HG03064 (cell line): Measurements from ENCODE around the gene PGLYRP1.

Experiments
- ATAC-seq: cut with Tn5 transposase; IDR thresholded peaks from one replicate; pipeline ENCODE4 v1.9.1; 2021; ENCODE audit warnings: low read depth; ENCODE audit not compliant: unreplicated experiment

Gene PGLYRP1

DNA sequence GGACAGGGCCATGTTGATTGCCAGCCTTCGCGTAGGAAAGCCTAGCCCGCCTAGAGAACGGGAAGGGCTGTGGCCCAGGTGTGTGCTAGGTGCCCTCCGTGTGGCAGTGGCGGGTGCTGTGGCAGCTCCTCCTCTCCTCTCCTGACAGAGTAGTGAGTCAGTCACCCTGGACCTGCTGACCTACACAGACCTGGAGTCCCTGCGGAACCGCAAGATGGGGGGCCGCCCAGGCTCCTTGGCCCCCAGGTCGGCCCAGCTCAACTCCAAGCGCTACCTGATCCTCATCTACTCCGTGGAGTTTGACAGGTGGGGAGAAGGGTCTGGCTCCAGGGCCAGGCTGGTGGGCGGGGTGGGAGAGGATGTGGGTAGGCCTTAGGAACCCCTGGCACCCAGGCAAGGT lies 16.4 kb downstream of the PGLYRP1 start:
- ATAC-seq, result no peak

DNA sequence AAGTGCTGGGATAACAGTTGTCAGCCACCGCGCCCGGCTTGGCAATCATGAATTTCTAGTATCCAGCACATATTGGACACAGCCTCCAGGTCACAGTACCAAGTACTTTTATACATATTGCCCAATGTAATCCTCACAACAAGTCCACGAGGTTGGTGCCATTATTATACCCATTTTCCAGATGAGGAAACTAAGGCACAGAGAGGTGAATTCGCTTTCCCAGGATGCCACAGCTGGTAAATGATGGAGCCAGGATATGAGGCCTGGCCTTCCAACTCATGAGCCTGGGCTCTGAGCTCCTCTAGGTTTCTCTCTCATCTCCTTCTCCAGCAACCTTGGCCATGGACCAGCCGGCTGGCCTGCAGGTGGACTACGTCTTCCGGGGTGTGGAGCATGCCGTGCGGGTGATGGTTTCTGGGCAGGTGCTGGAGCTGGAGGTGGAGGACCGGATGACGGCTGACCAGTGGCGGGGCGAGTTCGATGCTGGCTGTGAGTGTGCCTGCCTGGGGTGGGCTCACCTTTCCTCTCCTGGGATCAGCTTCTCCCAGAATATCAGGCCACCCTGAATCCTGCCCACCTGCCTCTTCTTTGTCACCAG lies 20.1 kb downstream of the PGLYRP1 start:
- ATAC-seq, result no peak

- ATAC-seq, result no peak
Observed at GRCh38 chr19:46000491-46001246, 22.2 kb downstream of the PGLYRP1 start.

DNA sequence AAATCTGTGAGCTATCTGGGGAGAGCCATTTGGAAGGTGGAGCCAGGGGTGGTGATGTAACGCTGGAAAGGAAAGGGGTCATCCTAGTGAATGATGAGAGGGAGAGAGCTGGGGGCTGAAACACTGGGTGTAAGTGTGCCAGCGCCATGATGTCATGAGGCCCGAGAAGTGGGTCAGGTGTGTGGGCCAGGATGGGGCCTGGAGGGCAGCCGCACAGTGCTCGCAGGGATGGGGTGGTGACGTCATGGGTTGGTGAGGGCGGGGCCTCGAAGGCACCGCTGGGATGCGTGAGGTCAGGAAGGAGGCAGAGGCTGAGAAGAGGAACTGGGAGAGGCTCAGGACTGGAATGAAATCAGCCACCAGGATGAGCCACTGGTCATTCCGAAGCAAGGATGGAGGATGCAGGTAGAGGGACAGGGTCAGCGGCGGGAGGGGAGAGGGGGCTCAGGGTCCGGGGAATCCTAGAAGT lies 23.2 kb downstream of the PGLYRP1 start:
- no peak for ATAC-seq

DNA sequence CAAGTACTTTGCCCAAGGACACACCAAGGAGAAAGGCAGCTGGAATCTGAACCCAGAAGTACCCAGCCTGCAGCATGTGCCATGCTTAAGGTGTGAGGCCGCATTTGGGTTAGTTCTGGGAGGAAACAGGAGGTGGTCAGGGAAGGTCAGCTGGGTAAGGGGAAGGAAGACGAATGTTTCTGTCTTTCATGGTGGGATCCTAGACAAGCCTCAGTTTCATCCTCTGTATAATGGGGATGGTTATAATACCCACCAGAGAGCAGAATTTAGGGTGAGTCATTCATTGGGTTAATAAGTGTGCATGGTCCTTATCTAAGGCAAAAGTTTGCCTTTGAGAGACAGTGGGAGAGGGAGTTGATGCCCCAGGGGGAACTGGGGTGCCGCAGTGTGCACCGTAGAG lies 24.0 kb downstream of the PGLYRP1 start:
- ATAC-seq, result no peak

DNA sequence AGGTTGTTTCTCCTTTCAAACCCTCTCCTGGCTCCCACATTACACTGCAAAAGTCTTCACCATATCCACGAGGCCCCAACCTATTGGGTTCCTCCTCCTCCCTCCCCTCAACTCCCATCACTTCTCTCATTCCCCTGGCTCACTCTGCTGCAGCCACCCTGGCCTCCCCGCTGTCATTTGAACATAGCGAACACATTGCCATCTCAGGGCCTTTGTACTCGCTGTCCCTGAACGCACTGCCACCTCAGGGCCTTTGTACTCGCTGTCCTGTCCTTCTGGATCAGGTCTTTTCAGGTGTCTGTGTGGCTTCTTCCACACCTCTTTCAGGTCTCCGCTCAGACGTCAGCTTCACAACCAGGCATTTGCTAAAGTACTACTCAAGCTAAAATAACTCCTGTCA lies 25.9 kb downstream of the PGLYRP1 start:
- ATAC-seq, result no peak

GRCh38 chr19:45995715-45996385 lies 27.0 kb downstream of the PGLYRP1 start:
- no peak for ATAC-seq

GRCh38 chr19:45994998-45995714 lies 27.7 kb downstream of the PGLYRP1 start, which contains the start of gene CCDC61:
Gene CCDC61, plus strand, starts transcription at chr19:45995467. Its CDS starts 7,552 bp downstream, at chr19:46003019.
- ATAC-seq, result peak; percentile 91

DNA sequence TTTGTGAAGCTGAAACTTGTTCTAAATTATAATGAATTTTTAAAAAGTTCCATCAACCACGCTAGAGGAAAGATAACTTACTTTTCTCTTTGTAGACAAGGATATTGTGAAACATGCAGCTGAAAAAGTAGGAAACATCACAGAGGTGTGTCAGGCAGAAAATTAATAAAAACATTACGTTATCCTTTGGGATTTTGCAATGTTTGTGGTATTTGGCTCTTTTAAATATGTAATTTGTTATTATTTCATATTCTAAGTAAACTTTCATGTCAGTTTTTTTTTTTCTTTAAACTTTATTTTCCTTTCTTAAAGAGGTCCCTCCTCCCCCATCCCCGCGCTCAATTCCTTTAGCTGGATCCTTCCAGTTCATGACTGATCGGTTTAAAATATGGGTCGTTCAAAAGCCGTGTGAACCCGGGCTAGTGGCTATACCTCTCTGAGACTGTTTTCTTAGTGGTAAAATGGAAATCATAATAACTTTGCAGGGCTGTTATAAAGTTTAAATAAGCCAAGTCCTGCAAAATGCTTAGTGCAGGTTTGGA lies 28.3 kb downstream of the PGLYRP1 start:
- ATAC-seq, result no peak

GRCh38 chr19:45990113-45990728 lies 32.6 kb downstream of the PGLYRP1 start:
- ATAC-seq, result no peak

- no peak for ATAC-seq
Observed at GRCh38 chr19:45985321-45985720, 37.5 kb downstream of the PGLYRP1 start.

GRCh38 chr19:45981350-45981749 lies 41.5 kb downstream of the PGLYRP1 start:
- ATAC-seq, result no peak

DNA sequence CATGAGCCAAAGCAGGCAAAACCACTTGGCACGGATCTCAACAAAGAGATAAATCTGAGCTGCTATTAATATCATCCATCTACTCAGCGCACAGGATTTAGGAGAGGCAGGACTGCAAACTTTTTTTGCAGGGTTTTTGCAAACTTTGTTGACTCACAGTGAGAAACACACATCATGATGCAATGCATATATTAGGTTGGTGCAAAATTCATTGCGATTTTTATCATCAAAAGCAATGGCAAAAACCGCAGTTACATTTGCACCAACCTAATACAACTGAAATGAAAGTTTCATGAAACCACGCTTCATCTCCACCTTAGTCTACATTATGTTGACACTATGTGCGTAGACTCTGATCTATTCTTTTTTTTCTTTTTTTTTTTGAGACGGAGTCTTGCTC lies 44.7 kb downstream of the PGLYRP1 start:
- no peak for ATAC-seq

DNA sequence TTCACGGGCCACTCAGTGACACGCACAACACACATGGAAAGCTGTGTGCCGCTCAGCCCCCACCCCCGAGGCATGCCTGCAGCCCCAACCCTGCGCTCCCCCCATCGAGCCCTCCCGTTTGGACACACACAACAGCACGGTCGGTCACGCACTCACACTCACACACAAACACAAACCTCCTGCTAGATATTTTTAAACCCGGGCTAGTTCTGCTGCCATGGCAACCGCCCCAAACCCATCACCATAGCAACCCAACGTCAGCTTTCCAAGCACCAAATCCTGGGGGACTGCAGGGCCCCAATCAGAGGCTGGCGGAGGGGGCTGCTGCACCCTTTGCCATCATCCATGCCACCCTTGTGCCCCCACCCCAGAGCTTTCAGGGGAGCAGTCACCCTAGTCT lies 46.7 kb downstream of the PGLYRP1 start:
- ATAC-seq, result no peak

DNA sequence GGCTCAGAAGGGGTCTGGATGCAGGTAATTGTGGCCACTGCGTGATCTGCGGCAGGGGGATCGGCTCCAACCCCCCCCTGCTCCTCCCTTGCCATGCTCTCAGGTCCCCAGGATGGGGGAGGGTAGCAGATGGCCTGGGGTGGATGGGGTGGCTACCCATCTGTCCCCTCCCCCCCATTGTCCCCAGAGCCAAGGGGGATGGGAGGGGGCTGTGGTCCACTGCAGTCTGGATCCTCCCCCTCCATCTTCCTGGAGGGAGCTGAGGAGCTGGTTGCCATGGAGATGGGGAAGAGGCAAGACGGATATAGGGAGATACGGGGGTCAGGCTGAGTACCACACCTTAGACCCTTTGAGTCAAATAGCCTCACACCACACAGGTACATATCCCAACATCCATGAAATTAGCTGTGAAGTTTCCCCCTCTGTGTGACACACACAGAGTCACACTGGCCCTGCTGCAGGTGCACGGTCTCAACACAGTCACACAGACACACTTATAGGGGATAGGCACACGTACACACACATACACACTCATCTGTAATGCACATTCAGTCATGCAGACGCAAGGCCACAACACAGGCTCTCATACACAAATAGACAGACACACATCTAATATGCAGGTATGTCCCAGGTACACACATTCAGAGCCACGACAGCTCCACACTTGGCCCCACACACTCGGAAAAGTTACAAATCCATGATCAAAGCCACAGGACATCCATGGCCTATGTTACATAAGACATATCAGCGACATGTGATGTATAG lies 47.4 kb downstream of the PGLYRP1 start:
- no peak for ATAC-seq

DNA sequence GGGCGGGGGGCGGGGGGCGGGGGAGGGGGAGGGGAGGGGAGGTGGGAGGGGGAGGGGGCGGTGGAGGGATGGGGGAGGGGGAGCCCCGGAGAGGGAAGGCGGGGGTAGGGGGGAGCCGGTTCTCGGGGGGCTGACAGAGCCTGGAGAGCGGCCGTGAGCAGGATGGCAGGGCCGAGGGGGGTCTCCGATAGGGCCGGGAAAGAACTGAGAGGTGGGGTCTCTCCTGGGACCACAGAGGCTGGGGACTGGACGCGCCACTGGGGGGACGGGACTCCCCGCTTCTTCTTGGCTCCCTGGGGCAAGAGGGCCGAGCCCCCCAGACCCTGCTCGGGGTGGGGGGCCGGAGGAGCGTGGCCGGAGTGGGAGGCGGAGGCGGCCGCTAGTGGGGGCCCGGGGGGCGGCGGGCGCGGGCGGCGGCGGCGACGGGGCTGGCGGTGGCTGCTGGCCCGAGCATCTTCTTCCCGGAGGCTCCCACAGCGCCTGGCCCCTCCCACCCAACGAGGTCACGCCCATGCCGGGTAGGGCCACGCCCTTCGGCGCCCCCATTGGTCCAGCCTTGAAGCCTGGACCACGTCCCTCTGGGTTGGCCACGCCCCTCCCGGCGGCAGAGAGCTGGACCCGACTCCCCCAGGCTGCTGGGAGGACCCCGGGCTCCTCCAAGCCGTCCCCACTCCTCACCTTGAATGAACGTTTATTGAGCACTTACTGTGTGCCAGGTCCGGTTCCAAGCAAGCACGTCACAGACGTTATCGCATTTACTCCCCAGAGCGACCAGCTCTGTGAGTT lies 49.1 kb downstream of the PGLYRP1 start, which contains the start of gene NOVA2:
Gene NOVA2, minus strand, starts transcription at position 313 of the 786 bp plus-strand sequence. CDS start 514 bp downstream, outside the sequence.
- ATAC-seq, result no peak

GRCh38 chr19:45972947-45973540 lies 49.8 kb downstream of the PGLYRP1 start:
- ATAC-seq, result no peak
